IMR-90 (cell line): Measurements from ENCODE around the gene TRUB2. TPM values are rescaled to one million over a fixed set of nuclear protein-coding genes. Genes with fewer than 3 reads are reported as not detected.

Source experiments
- ATAC-seq: fragments of 200-7000 bp; cut with Tn5 transposase; 2 replicates; pipeline ENCODE4 v1.9.1; 2020; ENCODE audit warnings: low read depth, mild to moderate bottlenecking, moderate library complexity
- Bru-seq: library from RNA; stranded (reverse); fragments of 400-500 nt; gene quantifications from one replicate; lab custom pipeline; 2021; lab: Mats Ljungman, UMichigan
- BruChase-seq, 2 experiments: library from RNA; stranded (reverse); fragments of 400-500 nt; gene quantifications; one replicate each; lab custom pipeline; 2021; lab: Mats Ljungman, UMichigan
- BruUV-seq: library from RNA; stranded (reverse); fragments of 400-500 nt; replicated peaks from 2 replicates; lab custom pipeline; 2021; lab: Mats Ljungman, UMichigan
- CTCF ChIA-PET: fragments of 300-600 bp; formaldehyde crosslinking; extraction: SDS; loops from one replicate; lab custom pipeline; 2021; ENCODE audit warnings: antibody characterized with exemption; lab: Yijun Ruan, JAX
- POLR2A ChIA-PET: fragments of 300-600 bp; sonication (Branson Sonifier 250); formaldehyde crosslinking; loops from one replicate; lab custom pipeline; 2022; ENCODE audit warnings: antibody characterized with exemption; ENCODE audit not compliant: unreplicated experiment; lab: Charles Lee
- DNase-seq: peaks from one replicate; pipeline ENCODE4 v3.0.0; 2013
- H2AFZ ChIP-seq: replicated peaks from 2 replicates; pipeline ENCODE3; 2013; ENCODE audit warnings: low read length, mild to moderate bottlenecking; ENCODE audit not compliant: poor library complexity
- H2AK5ac ChIP-seq: 2 replicates; pipeline ENCODE4 v1.6.1; 2013; ENCODE audit warnings: low read depth, low read length, inconsistent platforms
- H2AK9ac ChIP-seq: replicated peaks from 2 replicates; pipeline ENCODE3; 2013; ENCODE audit warnings: mild to moderate bottlenecking, low read depth, low read length, moderate library complexity; ENCODE audit not compliant: poor library complexity
- H2BK120ac ChIP-seq: 2 replicates; pipeline ENCODE4 v1.6.1; 2013; ENCODE audit warnings: low read depth, low read length, inconsistent platforms
- H2BK15ac ChIP-seq: 3 replicates; pipeline ENCODE4 v1.6.1; 2013; ENCODE audit warnings: low read depth, low read length, inconsistent platforms
- H2BK20ac ChIP-seq: 2 replicates; pipeline ENCODE4 v1.6.1; 2013; ENCODE audit warnings: low read depth, mild to moderate bottlenecking, inconsistent platforms, low read length, moderate library complexity
- H2BK5ac ChIP-seq: 2 replicates; pipeline ENCODE4 v1.6.1; 2013; ENCODE audit warnings: mild to moderate bottlenecking, low read depth, low read length, inconsistent platforms; ENCODE audit not compliant: poor library complexity, severe bottlenecking
- H3K14ac ChIP-seq: replicated peaks from 2 replicates; pipeline ENCODE4 v1.6.1; 2013; ENCODE audit warnings: low read depth, low read length, inconsistent platforms
- H3K18ac ChIP-seq: 2 replicates; pipeline ENCODE4 v1.6.1; 2013; ENCODE audit warnings: low read depth, low read length, control low read depth
- H3K23ac ChIP-seq: 2 replicates; pipeline ENCODE4 v1.6.1; 2013; ENCODE audit warnings: low read depth, low read length, inconsistent platforms
- H3K27ac ChIP-seq: 2 replicates; pipeline ENCODE4 v1.5.1; 2013; ENCODE audit warnings: mild to moderate bottlenecking, control low read depth, low read length; ENCODE audit not compliant: insufficient read depth
- H3K27me3 ChIP-seq: 2 replicates; pipeline ENCODE4 v1.6.1; 2013; ENCODE audit warnings: low read length; ENCODE audit not compliant: control insufficient read depth, insufficient read depth
- H3K36me3 ChIP-seq: 2 replicates; pipeline ENCODE4 v1.6.1; 2013; ENCODE audit warnings: low read length, mixed read lengths; ENCODE audit not compliant: control insufficient read depth, insufficient read depth
- H3K4ac ChIP-seq: 2 replicates; pipeline ENCODE4 v1.6.1; 2013; ENCODE audit warnings: low read depth, low read length, inconsistent platforms
- H3K4me1 ChIP-seq: 2 replicates; pipeline ENCODE4 v1.6.1; 2013; ENCODE audit warnings: low read length, mixed read lengths; ENCODE audit not compliant: control insufficient read depth, insufficient read depth
- H3K4me2 ChIP-seq: 2 replicates; pipeline ENCODE4 v1.6.1; 2013; ENCODE audit warnings: low read depth, mild to moderate bottlenecking, control low read depth, low read length, moderate library complexity
- H3K4me3 ChIP-seq: 2 replicates; pipeline ENCODE4 v1.5.1; 2013; ENCODE audit warnings: low read depth, mild to moderate bottlenecking, control low read depth, low read length, moderate library complexity; ENCODE audit not compliant: insufficient read depth
- H3K56ac ChIP-seq: 2 replicates; pipeline ENCODE4 v1.6.1; 2013; ENCODE audit warnings: low read length, inconsistent platforms; ENCODE audit not compliant: insufficient read depth; ENCODE audit errors: extremely low read depth
- H3K79me1 ChIP-seq, 2 experiments: 2 replicates each; pipeline ENCODE4 v1.6.1; 2013; ENCODE audit warnings: low read length in 2 of 2, inconsistent platforms in 1 of 2, low read depth in 1 of 2
- H3K9ac ChIP-seq: 2 replicates; pipeline ENCODE4 v1.6.1; 2013; ENCODE audit warnings: low read depth, low read length, control low read depth
- H3K9me1 ChIP-seq: 2 replicates; pipeline ENCODE4 v1.6.1; 2013; ENCODE audit warnings: low read length, inconsistent platforms; ENCODE audit not compliant: insufficient read depth
- H3K9me3 ChIP-seq: 2 replicates; pipeline ENCODE4 v1.6.1; 2013; ENCODE audit warnings: low read length; ENCODE audit not compliant: control insufficient read depth, insufficient read depth
- H4K20me1 ChIP-seq: 2 replicates; pipeline ENCODE4 v1.6.1; 2013; ENCODE audit warnings: low read length, inconsistent platforms; ENCODE audit not compliant: insufficient read depth
- H4K5ac ChIP-seq: 2 replicates; pipeline ENCODE4 v1.6.1; 2013; ENCODE audit warnings: mild to moderate bottlenecking, low read depth, low read length, control low read depth
- H4K8ac ChIP-seq, 2 experiments: 2 replicates each; pipeline ENCODE4 v1.6.1; 2013; ENCODE audit warnings: low read depth in 2 of 2, low read length in 2 of 2, control low read depth in 1 of 2, inconsistent platforms in 1 of 2
- H4K91ac ChIP-seq: 2 replicates; pipeline ENCODE4 v1.6.1; 2013; ENCODE audit warnings: low read depth, low read length, inconsistent platforms; ENCODE audit not compliant: insufficient read depth
- BHLHE40 ChIP-seq: fragments of 150-350 bp; IDR thresholded peaks from 2 replicates; pipeline ENCODE4 v1.6.1; 2016; ENCODE audit warnings: mild to moderate bottlenecking, low read depth, low read length
- CEBPB ChIP-seq: IDR thresholded peaks from 2 replicates; pipeline ENCODE4 v1.6.1; 2012; ENCODE audit warnings: low read depth, low read length, improper control_type of control experiment
- CHD1 ChIP-seq: IDR thresholded peaks from 2 replicates; pipeline ENCODE4 v1.6.1; 2012; ENCODE audit warnings: low read depth, low read length, improper control_type of control experiment
- CTCF ChIP-seq: conservative IDR thresholded peaks from 2 replicates; pipeline ENCODE4 v1.5.1; 2012; ENCODE audit warnings: mild to moderate bottlenecking, low read depth, low read length, improper control_type of control experiment
- FOS ChIP-seq: fragments of 150-350 bp; IDR thresholded peaks from 2 replicates; pipeline ENCODE4 v1.6.1; 2016; ENCODE audit warnings: low read depth, low read length
- MAFK ChIP-seq: IDR thresholded peaks from 2 replicates; pipeline ENCODE4 v1.6.1; 2012; ENCODE audit warnings: low read depth, low read length, improper control_type of control experiment
- MXI1 ChIP-seq: IDR thresholded peaks from 2 replicates; pipeline ENCODE4 v1.6.1; 2012; ENCODE audit warnings: low read depth, mild to moderate bottlenecking, low read length, moderate library complexity, borderline replicate concordance
- NFE2L2 ChIP-seq: fragments of 150-350 bp; IDR thresholded peaks from 2 replicates; pipeline ENCODE4 v1.6.1; 2016; ENCODE audit warnings: low read depth, mild to moderate bottlenecking, low read length
- RCOR1 ChIP-seq: IDR thresholded peaks from 2 replicates; pipeline ENCODE4 v1.6.1; 2012; ENCODE audit warnings: mild to moderate bottlenecking, low read length, improper control_type of control experiment; ENCODE audit not compliant: insufficient replicate concordance
- SMC3 ChIP-seq: fragments of 150-350 bp; IDR thresholded peaks from 2 replicates; pipeline ENCODE4 v1.6.1; 2016; ENCODE audit warnings: low read depth, mild to moderate bottlenecking, antibody characterized with exemption, low read length, moderate library complexity
- USF2 ChIP-seq: fragments of 150-350 bp; IDR thresholded peaks from 2 replicates; pipeline ENCODE4 v1.6.1; 2017; ENCODE audit warnings: mild to moderate bottlenecking, antibody characterized with exemption, low read length, low read depth
- WGBS, 2 experiments: methylation state at CpG; one replicate each; pipeline versions ENCODE4 v1.1.5 to v1.1.7; 2013; ENCODE audit warnings: missing lambda C conversion rate in 2 of 2; ENCODE audit not compliant: insufficient read length in 1 of 2; ENCODE audit errors: extremely low coverage in 2 of 2; 5-methylcytosine and 5-hydroxymethylcytosine counted together
- dilution Hi-C: fragments of 300-500 bp; cut with HindIII; formaldehyde crosslinking; loops from one replicate; pipeline ENCODE4 v1.14.3; 2018; ENCODE audit warnings: low sequenced_read_pairs; ENCODE audit not compliant: unreplicated experiment
- in situ Hi-C: fragments of 300-500 bp; cut with MboI; formaldehyde crosslinking; loops from 3 replicates; pipeline ENCODE4 v1.14.3; 2019; ENCODE audit warnings: low sequenced_read_pairs, inconsistent platforms, mixed read lengths
- intact Hi-C: fragments of 100-400 bp; cut with micrococcal nuclease; formaldehyde crosslinking; loops from 2 replicates; pipeline ENCODE4 v1.10.0; 2022
- long read RNA-seq: library from polyadenylated mRNA; unstranded; transcript quantifications from one replicate; pipeline ENCODE4 v2.0.0, GENCODE V29; 2021; ENCODE audit not compliant: unreplicated experiment
- polyA plus RNA-seq, 3 experiments: library from polyadenylated mRNA; depleted of rRNA; stranded (reverse); fragments of >200 nt; gene quantifications; 2 replicates each; pipeline ENCODE4 v1.2.3, GENCODE V29; 2012; ENCODE audit warnings: low replicate concordance in 1 of 3
- total RNA-seq: library from RNA; depleted of rRNA; stranded (reverse); fragments of >200 nt; gene quantifications from 2 replicates; pipeline ENCODE4 v1.2.3, GENCODE V29; 2012; rRNA removed

Gene TRUB2
- 16.7 and 21.3 TPM in 2 replicates for total RNA-seq
- polyA plus RNA-seq (2012; rRNA removed): 17.4 and 18.0 TPM in 2 replicates
- polyA plus RNA-seq (2012; cell fraction: cytosol; rRNA removed): 11.0 TPM in 2 replicates
- 6.4 and 11.4 TPM in 2 replicates for polyA plus RNA-seq (2012; cell fraction: nucleus; rRNA removed; ENCODE audit: low replicate concordance)
- percentile 44 among the genes with signal in this experiment for Bru-seq, nascent RNA
- percentile 59 among the genes with signal in this experiment for BruChase-seq, experiment 1, labeled RNA remaining after a 6-hour chase
- BruChase-seq, experiment 2, labeled RNA remaining after a 2-hour chase: percentile 47 among the genes with signal in this experiment
- long read RNA-seq, full-length matches to known transcripts: 18 of 23 reads
- long read RNA-seq, partial matches to known transcripts: 2 of 23 reads
- long read RNA-seq, other reads (novel, unspliced or antisense): 3 of 23 reads

- Histone ChIP-seq H2BK120ac (peak within 1 kb of the TSS; percentile 99), H3K36me3 (peaks cover 15% of the 10 kb centered on the region), H2AK9ac (peak within 1 kb of the TSS; percentile 89), H2BK15ac (peak within 1 kb of the TSS; percentile 100), H3K4me2 (peak within 1 kb of the TSS; percentile 95), H4K91ac (peak within 1 kb of the TSS; percentile 100), H4K20me1 (0 out of 2 replicates have a peak, but pooled peaks cover 4% of the 10 kb centered on the region), H3K56ac (peak within 1 kb of the TSS; percentile 100), H3K27me3 (no peaks in the 10 kb centered on the region), H2BK5ac (peak within 1 kb of the TSS; percentile 97), H3K9ac (peak within 1 kb of the TSS; percentile 100), H3K18ac (peak within 1 kb of the TSS; percentile 99), H3K9me3 (no peaks in the 10 kb centered on the region), H2BK20ac (peak within 1 kb of the TSS; percentile 91), H3K79me1 (peaks cover 38 to 54% of the 10 kb centered on the region in 2 experiments), H3K14ac (peak within 1 kb of the TSS; percentile 99), H3K4ac (peak within 1 kb of the TSS; percentile 99), H2AK5ac (peak within 1 kb of the TSS; percentile 96), H3K9me1 (peaks cover 2% of the 10 kb centered on the region; the same call in 1 of the 2 replicates), H3K4me3 (peak within 1 kb of the TSS; percentile 57), H4K5ac (peak within 1 kb of the TSS; percentile 99), H3K27ac (peak within 1 kb of the TSS; percentile 99), H4K8ac (peak within 1 kb of the TSS; percentile 99 to 100), H2AFZ (peak within 1 kb of the TSS; percentile 98), H3K4me1 (peaks cover 5% of the 10 kb centered on the region), H3K23ac (peak within 1 kb of the TSS; percentile 100)
- no TSS peak for BruUV-seq
- ATAC-seq (peak; percentile 93), DNase-seq (peak; percentile 92)
- ChIA-PET CTCF (no interaction called here), POLR2A (no interaction called here)
- in situ Hi-C loops: no loop called here
- dilution Hi-C loops: no loop called here
- WGBS, 2 experiments: 0% methylated on average over 47 of the region's 83 CpGs; no CpG with 5 or more reads in 1 of the 2 experiments
- intact Hi-C loops: loop anchor here (2.0 kb wide), 1 partner anchor 28 kb away; no protein-coding TSS in a partner anchor
- TF ChIP-seq CEBPB (no peak), CTCF (no peak), FOS (no peak; the same call in 1 of the 2 replicates), NFE2L2 (no peak), CHD1 (no peak), BHLHE40 (no peak), MAFK (peak; percentile 11; the same call in 1 of the 2 replicates), MXI1 (peak; percentile 100), SMC3 (0 out of 2 replicates have a peak, but pooled peaks have one; percentile 6), USF2 (no peak), RCOR1 (no peak)
Measured at GRCh38 chr9:128322404-128323211, at the start of gene TRUB2, which contains the start of gene COQ4. TSS of gene TRUB2 (minus strand) at chr9:128322447. CDS start at chr9:128322408, 39 bp downstream. TSS of gene COQ4 (plus strand) at chr9:128322839. CDS start at chr9:128322859, 20 bp downstream.
